ENCODE data around the gene SLX1A.
"Not testable (repeated sequence)": the region's sequence is repeated elsewhere in the genome, so short reads cannot be mapped to it uniquely, and the experiment has no call there.

DNA sequence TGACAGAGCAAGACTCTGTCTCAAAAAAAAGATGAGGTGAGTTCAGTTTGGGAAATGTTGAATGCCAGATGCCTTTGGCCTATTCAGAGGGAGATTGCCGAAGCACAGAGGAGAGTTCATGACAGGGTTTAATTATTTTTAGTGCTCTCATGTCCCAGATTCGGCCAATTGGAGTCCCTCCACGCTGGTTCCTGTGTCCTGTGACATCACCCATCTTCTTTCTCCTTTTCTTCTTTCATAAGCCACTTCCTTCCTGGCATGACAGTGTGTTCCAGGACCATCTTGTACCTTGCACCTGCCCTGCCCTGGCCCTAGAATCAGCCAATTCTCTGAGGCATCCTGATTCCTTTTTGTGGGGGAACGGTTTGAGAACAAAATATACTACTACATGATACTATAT, 17.7 kb downstream of the SLX1A start:
- TF ChIP-seq EZH2 (IDR thresholded peaks at IDR 0.05; ENCODE audit: borderline replicate concordance, control insufficient read depth, low read depth, low read length); SIN3A (IDR thresholded peaks at IDR 0.05; ENCODE audit: low read depth, low read length): not testable (repeated sequence)

Data from GM12878 (cell line).